GM19452 (cell line): ENCODE data around the gene LRRC47.
"Not testable (repeated sequence)": the region's sequence is repeated elsewhere in the genome, so short reads cannot be mapped to it uniquely, and the experiment has no call there.

Source experiments
- ATAC-seq: cut with Tn5 transposase; IDR thresholded peaks from one replicate; pipeline ENCODE4 v1.9.1; 2021; ENCODE audit not compliant: unreplicated experiment

The LRRC47 gene

GRCh38 chr1:3748316-3748900, 47.9 kb downstream of the LRRC47 start:
- ATAC-seq, result not testable (repeated sequence)

- no peak for ATAC-seq
Measured at GRCh38 chr1:3747903-3748302, 48.4 kb downstream of the LRRC47 start.

GRCh38 chr1:3747522-3747848, 48.8 kb downstream of the LRRC47 start:
- no peak for ATAC-seq

GRCh38 chr1:3746830-3747521, 49.3 kb downstream of the LRRC47 start:
- peak; percentile 83 for ATAC-seq

- no peak for ATAC-seq
Measured at GRCh38 chr1:3746389-3746829, 49.9 kb downstream of the LRRC47 start.

- no peak for ATAC-seq
Measured at GRCh38 chr1:3745590-3746381, 50.5 kb downstream of the LRRC47 start.

GRCh38 chr1:3745071-3745470, 51.2 kb downstream of the LRRC47 start:
- no peak for ATAC-seq

GRCh38 chr1:3744646-3745045, 51.7 kb downstream of the LRRC47 start:
- no peak for ATAC-seq

- ATAC-seq, result no peak
Measured at GRCh38 chr1:3743826-3744225, 52.5 kb downstream of the LRRC47 start.

GRCh38 chr1:3743421-3743820, 52.9 kb downstream of the LRRC47 start:
- ATAC-seq, result no peak

GRCh38 chr1:3742439-3743298, 53.6 kb downstream of the LRRC47 start:
- no peak for ATAC-seq

- no peak for ATAC-seq
Measured at GRCh38 chr1:3741566-3742438, 54.5 kb downstream of the LRRC47 start.

- no peak for ATAC-seq
Measured at GRCh38 chr1:3740752-3741151, 55.5 kb downstream of the LRRC47 start.

- no peak for ATAC-seq
Measured at GRCh38 chr1:3740042-3740441, 56.3 kb downstream of the LRRC47 start.

GRCh38 chr1:3738943-3739342, 57.4 kb downstream of the LRRC47 start:
- ATAC-seq, result no peak

GRCh38 chr1:3736708-3737107, 59.6 kb downstream of the LRRC47 start:
- no peak for ATAC-seq

- no peak for ATAC-seq
Measured at GRCh38 chr1:3736131-3736561, 60.2 kb downstream of the LRRC47 start.

GRCh38 chr1:3735688-3736087, 60.6 kb downstream of the LRRC47 start:
- no peak for ATAC-seq

GRCh38 chr1:3735027-3735681, 61.1 kb downstream of the LRRC47 start:
- ATAC-seq, result no peak

GRCh38 chr1:3734602-3735001, 61.7 kb downstream of the LRRC47 start:
- ATAC-seq, result no peak
